ENCODE data around the gene CDC5L. TPM values are rescaled to one million over a fixed set of nuclear protein-coding genes. Genes with fewer than 3 reads are reported as not detected.
A peak's percentile ranks its signal among the peaks of the same experiment; 100 is the strongest.

CDC5L gene
- total and polyA plus RNA-seq, 11 donors, result 5.8 to 24.8 (median 18.5) TPM

GRCh38 chr6:44430326-44430725 lies 42.8 kb downstream of the CDC5L start:
- no peak overlapping the region for H3K4me3 ChIP-seq
- H3K4me1 ChIP-seq, result peaks cover 0 to 36% (median 11%) of the 10 kb centered on the region in 12 donors
- H3K36me3 ChIP-seq, result peaks cover 0 to 90% (median 68%) of the 10 kb centered on the region in 9 donors
- 83 to 94% (median 87%) methylated on average over 2 of the region's 2 CpGs for WGBS, 4 donors
- ATAC-seq (no peak), DNase-seq (no peak)
- no peaks in the 10 kb centered on the region for H3K9me3 ChIP-seq
- TF ChIP-seq POLR2A (IDR thresholded peaks at IDR 0.05), result no peak
- TF ChIP-seq, protein P1, sequence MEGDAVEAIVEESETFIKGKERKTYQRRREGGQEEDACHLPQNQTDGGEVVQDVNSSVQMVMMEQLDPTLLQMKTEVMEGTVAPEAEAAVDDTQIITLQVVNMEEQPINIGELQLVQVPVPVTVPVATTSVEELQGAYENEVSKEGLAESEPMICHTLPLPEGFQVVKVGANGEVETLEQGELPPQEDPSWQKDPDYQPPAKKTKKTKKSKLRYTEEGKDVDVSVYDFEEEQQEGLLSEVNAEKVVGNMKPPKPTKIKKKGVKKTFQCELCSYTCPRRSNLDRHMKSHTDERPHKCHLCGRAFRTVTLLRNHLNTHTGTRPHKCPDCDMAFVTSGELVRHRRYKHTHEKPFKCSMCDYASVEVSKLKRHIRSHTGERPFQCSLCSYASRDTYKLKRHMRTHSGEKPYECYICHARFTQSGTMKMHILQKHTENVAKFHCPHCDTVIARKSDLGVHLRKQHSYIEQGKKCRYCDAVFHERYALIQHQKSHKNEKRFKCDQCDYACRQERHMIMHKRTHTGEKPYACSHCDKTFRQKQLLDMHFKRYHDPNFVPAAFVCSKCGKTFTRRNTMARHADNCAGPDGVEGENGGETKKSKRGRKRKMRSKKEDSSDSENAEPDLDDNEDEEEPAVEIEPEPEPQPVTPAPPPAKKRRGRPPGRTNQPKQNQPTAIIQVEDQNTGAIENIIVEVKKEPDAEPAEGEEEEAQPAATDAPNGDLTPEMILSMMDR (IDR thresholded peaks at IDR 0.05), result no peak
- no peak overlapping the region for H3K27ac ChIP-seq
- H3K27me3 ChIP-seq, result no peaks in the 10 kb centered on the region
- intact Hi-C loops (cut with DNase I), result loop anchor here in 3 of 10 donors (2.0 kb wide), 2 partner anchors 24 to 26 kb away; no protein-coding TSS in a partner anchor

GRCh38 chr6:44431118-44431725 lies 43.7 kb downstream of the CDC5L start:
- Histone ChIP-seq H3K27me3 (no peaks in the 10 kb centered on the region), H3K4me1 (peaks cover 0 to 36% (median 11%) of the 10 kb centered on the region in 12 donors), H3K36me3 (peaks cover 0 to 81% (median 59%) of the 10 kb centered on the region in 9 donors), H3K4me3 (no peak overlapping the region), H3K27ac (no peak overlapping the region), H3K9me3 (no peaks in the 10 kb centered on the region)
- intact Hi-C loops (cut with DNase I), result loop anchor here in 4 of 10 donors (1.0 to 2.0 kb wide), 3 partner anchors 24 to 26 kb away; no protein-coding TSS in a partner anchor
- WGBS, 4 donors, result 89 to 95% (median 94%) methylated on average over 1 of the region's 1 CpG
- TF ChIP-seq POLR2A (IDR thresholded peaks at IDR 0.05), result no peak
- TF ChIP-seq, protein P1 (IDR thresholded peaks at IDR 0.05), result peak; percentile 50 to 82 (median 72)
- peak in 3 of 4 donors; percentile 45 to 65 (median 63) for ATAC-seq
- peak in 3 of 5 donors; percentile 27 to 35 (median 28) for DNase-seq

GRCh38 chr6:44432227-44432626 lies 44.7 kb downstream of the CDC5L start:
- intact Hi-C loops (cut with DNase I), result loop anchor here in 1 of 10 donors (1.0 kb wide), 1 partner anchor 24 kb away; no protein-coding TSS in a partner anchor
- DNase-seq, result no peak
- ATAC-seq, result peak in 3 of 4 donors; percentile 40 to 47 (median 44)
- Histone ChIP-seq H3K4me1 (peaks cover 0 to 36% (median 11%) of the 10 kb centered on the region in 12 donors), H3K9me3 (no peaks in the 10 kb centered on the region), H3K27ac (peak overlapping the region in 10 of 12 donors; percentile 5 to 76 (median 44)), H3K4me3 (no peak overlapping the region), H3K36me3 (peaks cover 0 to 74% (median 49%) of the 10 kb centered on the region in 9 donors), H3K27me3 (no peaks in the 10 kb centered on the region)
- TF ChIP-seq, protein P1 (IDR thresholded peaks at IDR 0.05), result no peak
- TF ChIP-seq POLR2A (IDR thresholded peaks at IDR 0.05), result no peak
- WGBS, 4 donors, result 44 to 74% (median 58%) methylated on average over 2 of the region's 2 CpGs

DNA sequence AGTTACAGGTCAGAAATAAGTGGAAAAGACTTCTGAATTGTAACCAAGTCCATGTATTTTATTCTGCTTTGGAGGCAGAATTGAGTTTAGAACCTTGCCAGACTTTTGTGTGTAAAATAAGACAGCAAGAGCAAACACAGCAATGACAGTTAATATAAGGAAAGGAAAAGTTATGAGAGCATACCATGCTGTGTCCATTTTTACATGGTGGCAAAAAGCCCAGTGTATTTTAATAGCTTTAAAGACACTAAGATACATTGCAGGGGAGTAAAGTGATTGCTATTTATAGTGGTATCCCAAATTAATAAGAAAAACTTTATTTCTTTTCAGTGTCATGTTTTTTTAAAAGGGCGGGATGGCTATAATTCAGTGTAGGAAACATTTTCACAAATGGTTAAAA lies 45.2 kb downstream of the CDC5L start:
- Histone ChIP-seq H3K9me3 (no peaks in the 10 kb centered on the region), H3K36me3 (peaks cover 0 to 74% (median 44%) of the 10 kb centered on the region in 9 donors), H3K4me1 (peaks cover 0 to 36% (median 11%) of the 10 kb centered on the region in 12 donors), H3K27me3 (no peaks in the 10 kb centered on the region), H3K27ac (peak overlapping the region in 10 of 12 donors; percentile 5 to 76 (median 44)), H3K4me3 (no peak overlapping the region)
- ATAC-seq (peak; percentile 50 to 81 (median 70)), DNase-seq (no peak)
- 61 to 73% (median 70%) methylated on average over 1 of the region's 1 CpG for WGBS, 4 donors
- TF ChIP-seq, protein P1 (IDR thresholded peaks at IDR 0.05), result no peak
- no peak for TF ChIP-seq POLR2A (IDR thresholded peaks at IDR 0.05)
- intact Hi-C loops (cut with DNase I), result loop anchor here in 1 of 10 donors (1.0 kb wide), 1 partner anchor 24 kb away; no protein-coding TSS in a partner anchor

All from heart left ventricle (tissue), 16 donors.